Activated CD4-positive, alpha-beta T cell treated with anti-CD3 and anti-CD28 coated beads, Interleukin-2, Interleukin-6, amounts not matched to agents 100 ng/mL and 50 ng/mL, durations not matched to agents 16 hours and 8 hours (primary cell): ENCODE results near the gene GPR107.

ENCODE experiments used
- DNase-seq: peaks from one replicate; pipeline ENCODE4 v3.0.0-alpha.2; 2020

The GPR107 gene

GRCh38 chr9:130112538-130113151 lies 58.9 kb downstream of the GPR107 start:
- no peak for DNase-seq

GRCh38 chr9:130114741-130115140 lies 61.0 kb downstream of the GPR107 start:
- DNase-seq = no peak

GRCh38 chr9:130116346-130116745 lies 62.6 kb downstream of the GPR107 start:
- no peak for DNase-seq

- DNase-seq = no peak
These were observed 63.7 kb downstream of the GPR107 start for GRCh38 chr9:130117376-130117775.

GRCh38 chr9:130117816-130118632 lies 64.3 kb downstream of the GPR107 start:
- DNase-seq = no peak

GRCh38 chr9:130118841-130119518 lies 65.3 kb downstream of the GPR107 start:
- no peak for DNase-seq

GRCh38 chr9:130119519-130120298 lies 66.0 kb downstream of the GPR107 start:
- DNase-seq = no peak

- DNase-seq = no peak
These were observed 66.5 kb downstream of the GPR107 start for GRCh38 chr9:130120299-130120587.

GRCh38 chr9:130120832-130121231 lies 67.1 kb downstream of the GPR107 start:
- no peak for DNase-seq

- no peak for DNase-seq
These were observed 68.8 kb downstream of the GPR107 start for GRCh38 chr9:130122456-130122855.

GRCh38 chr9:130124085-130124860 lies 70.6 kb downstream of the GPR107 start:
- DNase-seq = no peak

- DNase-seq = no peak
These were observed 73.2 kb downstream of the GPR107 start for GRCh38 chr9:130126721-130127433.

GRCh38 chr9:130128251-130128650 lies 74.5 kb downstream of the GPR107 start:
- DNase-seq = peak; percentile 89

GRCh38 chr9:130128733-130129431 lies 75.2 kb downstream of the GPR107 start:
- DNase-seq = peak; percentile 84

- DNase-seq = no peak
These were observed 75.8 kb downstream of the GPR107 start for GRCh38 chr9:130129432-130130061.

GRCh38 chr9:130132746-130133145 lies 79.0 kb downstream of the GPR107 start:
- DNase-seq = no peak

GRCh38 chr9:130137081-130137640 lies 83.5 kb downstream of the GPR107 start:
- no peak for DNase-seq

- DNase-seq = no peak
These were observed 84.0 kb downstream of the GPR107 start for GRCh38 chr9:130137641-130138081.

- peak; percentile 21 for DNase-seq
These were observed 84.5 kb downstream of the GPR107 start for GRCh38 chr9:130138171-130138653.

- no peak for DNase-seq
These were observed 85.1 kb downstream of the GPR107 start for GRCh38 chr9:130138791-130139190.
